ENCODE results near the gene PXDN.

GRCh38 chr2:1588051-1588977 is 156.0 kb downstream of the PXDN start:
- TF ChIP-seq RCOR1 (IDR thresholded peaks at IDR 0.05; ENCODE audit: insufficient replicate concordance, low read length) (no peak), CTCF (conservative IDR thresholded peaks at IDR 0.05; ENCODE audit: low read depth, low read length) (no peak), POLR2A (IDR thresholded peaks at IDR 0.05; ENCODE audit: low read depth, low read length) (no peak), MAFK (IDR thresholded peaks at IDR 0.05; ENCODE audit: low read depth, low read length) (no peak), ELK1 (IDR thresholded peaks at IDR 0.05; ENCODE audit: borderline replicate concordance, low read depth, low read length) (no peak), RAD21 (IDR thresholded peaks at IDR 0.05; ENCODE audit: low read length) (no peak), CEBPB (IDR thresholded peaks at IDR 0.05; ENCODE audit: low read depth, low read length) (no peak), SMC3 (IDR thresholded peaks at IDR 0.05; ENCODE audit: low read depth, low read length) (no peak), CHD1 (IDR thresholded peaks at IDR 0.05; ENCODE audit: low read depth, low read length) (no peak), FOS (IDR thresholded peaks at IDR 0.05; ENCODE audit: low read depth, low read length) (no peak), USF2 (IDR thresholded peaks at IDR 0.05; ENCODE audit: low read depth, low read length) (no peak), RFX5 (IDR thresholded peaks at IDR 0.05; ENCODE audit: low read depth, low read length) (no peak), MXI1 (IDR thresholded peaks at IDR 0.05; ENCODE audit: borderline replicate concordance, low read depth, low read length) (no peak)
